PC-3 (cell line): ENCODE results near the gene CCDC32. TPM values are rescaled to one million over a fixed set of nuclear protein-coding genes. Genes with fewer than 3 reads are reported as not detected.

Experiments used
- ATAC-seq: fragments of 200-7000 bp; cut with Tn5 transposase; 2 replicates; pipeline ENCODE4 v1.9.1; 2020; ENCODE audit warnings: mild to moderate bottlenecking, moderate library complexity
- BruUV-seq: library from RNA; stranded (reverse); fragments of 400-500 nt; replicated peaks from 2 replicates; lab custom pipeline; 2021; lab: Mats Ljungman, UMichigan
- CTCF ChIA-PET: fragments of 300-600 bp; sonication (Branson Sonifier 250); formaldehyde crosslinking; loops from one replicate; lab custom pipeline; 2022; ENCODE audit warnings: antibody characterized with exemption; lab: Charles Lee
- POLR2A ChIA-PET: fragments of 300-600 bp; sonication (Branson Sonifier 250); formaldehyde crosslinking; loops from one replicate; lab custom pipeline; 2022; ENCODE audit warnings: antibody characterized with exemption; ENCODE audit not compliant: unreplicated experiment; lab: Charles Lee
- DNase-seq: peaks from one replicate; pipeline ENCODE4 v3.0.0-alpha.2; 2015
- H2AFZ ChIP-seq: fragments of 300-600 bp; sonication (generic); 2 replicates; pipeline ENCODE4 v1.6.0; 2016; ENCODE audit warnings: antibody characterized with exemption, low read length
- H3F3A ChIP-seq: fragments of 300-600 bp; sonication (generic); one replicate; pipeline ENCODE4 v1.6.0; 2017; ENCODE audit warnings: antibody characterized with exemption, low read length, control low read depth, mild to moderate bottlenecking; ENCODE audit not compliant: unreplicated experiment
- H3K27ac ChIP-seq: fragments of 300-600 bp; sonication (generic); 2 replicates; pipeline ENCODE4 v1.5.1; 2016; ENCODE audit warnings: mild to moderate bottlenecking, low read length
- H3K27me3 ChIP-seq: fragments of 300-600 bp; sonication (generic); 2 replicates; pipeline ENCODE4 v1.6.1; 2016; ENCODE audit warnings: low read length, mixed read lengths
- H3K36me3 ChIP-seq: fragments of 300-600 bp; sonication (generic); 2 replicates; pipeline ENCODE4 v1.6.1; 2016; ENCODE audit warnings: low read depth, mixed run types, low read length, mixed read lengths
- H3K4me1 ChIP-seq: fragments of 300-600 bp; sonication (generic); 2 replicates; pipeline ENCODE4 v1.5.1; 2016; ENCODE audit warnings: low read length; ENCODE audit not compliant: insufficient read depth
- H3K4me2 ChIP-seq: fragments of 300-600 bp; sonication (generic); 2 replicates; pipeline ENCODE4 v1.6.0; 2016; ENCODE audit warnings: low read length
- H3K4me3 ChIP-seq: fragments of 300-600 bp; sonication (generic); 2 replicates; pipeline ENCODE4 v1.5.1; 2016; ENCODE audit warnings: mild to moderate bottlenecking, low read length, mixed read lengths
- H3K79me2 ChIP-seq: fragments of 300-600 bp; sonication (generic); 2 replicates; pipeline ENCODE4 v1.6.1; 2017; ENCODE audit warnings: low read length, mixed read lengths
- H3K9ac ChIP-seq: fragments of 300-600 bp; sonication (generic); 2 replicates; pipeline ENCODE4 v1.6.0; 2016; ENCODE audit warnings: mild to moderate bottlenecking, low read length
- H3K9me2 ChIP-seq: fragments of 300-600 bp; sonication (generic); replicated peaks from 2 replicates; pipeline ENCODE4 v1.6.1; 2016; ENCODE audit warnings: mixed run types, low read length, mixed read lengths
- H3K9me3 ChIP-seq: fragments of 300-600 bp; sonication (generic); 2 replicates; pipeline ENCODE4 v1.6.1; 2016; ENCODE audit warnings: low read length, mixed read lengths
- H4K20me1 ChIP-seq: fragments of 300-600 bp; sonication (generic); 2 replicates; pipeline ENCODE4 v1.6.1; 2016; ENCODE audit warnings: low read length, mixed read lengths
- CTCF ChIP-seq: fragments of 300-600 bp; sonication (generic); conservative IDR thresholded peaks from 2 replicates; pipeline ENCODE4 v1.5.1; 2017; ENCODE audit warnings: antibody characterized with exemption, low read depth, mild to moderate bottlenecking, low read length
- EZH2 ChIP-seq: fragments of 300-600 bp; sonication (generic); IDR thresholded peaks from one replicate; pipeline ENCODE4 v1.6.1; 2017; ENCODE audit warnings: antibody characterized with exemption, mild to moderate bottlenecking, low read length; ENCODE audit not compliant: unreplicated experiment
- EZH2phosphoT487 ChIP-seq: fragments of 300-600 bp; sonication (generic); IDR thresholded peaks from 2 replicates; pipeline ENCODE4 v1.6.1; 2018; ENCODE audit warnings: mild to moderate bottlenecking, antibody characterized with exemption, low read length, borderline replicate concordance
- intact Hi-C: fragments of 100-400 bp; cut with micrococcal nuclease; formaldehyde crosslinking; loops from 2 replicates; pipeline ENCODE4 v1.9.0; 2023
- total RNA-seq: library from RNA; depleted of rRNA; stranded (reverse); fragments of >200 nt; gene quantifications from 2 replicates; pipeline ENCODE4 v1.2.3, GENCODE V29; 2014

CCDC32 gene
- total RNA-seq, 1 experiment from 2014 or later: 16.1 TPM

- no peaks in the 10 kb centered on the region for H3K9me3 ChIP-seq
- no peak overlapping the region for H3K4me2 ChIP-seq
- H4K20me1 ChIP-seq: no peaks in the 10 kb centered on the region
- no peaks in the 10 kb centered on the region for H3F3A ChIP-seq
- no peaks in the 10 kb centered on the region for H3K27me3 ChIP-seq
- no TSS peak for BruUV-seq
- intact Hi-C loops: no loop called here
- H3K27ac ChIP-seq: no peak overlapping the region
- POLR2A ChIA-PET: no interaction called here
- TF ChIP-seq EZH2: no peak
- no peak for TF ChIP-seq CTCF
- no peak for TF ChIP-seq EZH2phosphoT487
- H3K4me1 ChIP-seq: no peaks in the 10 kb centered on the region
- H2AFZ ChIP-seq: no peak overlapping the region
- DNase-seq: no peak
- no peak overlapping the region for H3K9ac ChIP-seq
- H3K79me2 ChIP-seq: no peaks in the 10 kb centered on the region
- peaks cover 26% of the 10 kb centered on the region; the same call in 1 of the 2 replicates for H3K36me3 ChIP-seq
- no peak overlapping the region for H3K4me3 ChIP-seq
- ATAC-seq: no peak
- no peaks in the 10 kb centered on the region for H3K9me2 ChIP-seq
- CTCF ChIA-PET: no interaction called here
Measured at GRCh38 chr15:40554161-40554525, 10.7 kb downstream of the CCDC32 start.

GRCh38 chr15:40550341-40551037 is 14.4 kb downstream of the CCDC32 start:
- intact Hi-C loops: no loop called here

More at GRCh38 chr15:40550341-40551037, 14.4 kb downstream of the CCDC32 start:
- no peaks in the 10 kb centered on the region for H3K79me2 ChIP-seq
- CTCF ChIA-PET: no interaction called here
- ATAC-seq (no peak), DNase-seq (no peak)
- H3K4me3 ChIP-seq: no peak overlapping the region
- no peak overlapping the region for H3K27ac ChIP-seq
- H3K27me3 ChIP-seq: no peaks in the 10 kb centered on the region
- H2AFZ ChIP-seq: no peak overlapping the region
- no peak overlapping the region for H3K9ac ChIP-seq
- H3K36me3 ChIP-seq: peaks cover 14% of the 10 kb centered on the region; the same call in 1 of the 2 replicates
- H3K4me2 ChIP-seq: no peak overlapping the region
- H3K9me3 ChIP-seq: no peaks in the 10 kb centered on the region
- no peaks in the 10 kb centered on the region for H4K20me1 ChIP-seq
- no peaks in the 10 kb centered on the region for H3F3A ChIP-seq
- no peak for TF ChIP-seq CTCF
- no peak for TF ChIP-seq EZH2
- no peak for TF ChIP-seq EZH2phosphoT487
- no TSS peak for BruUV-seq
- POLR2A ChIA-PET: no interaction called here
- H3K4me1 ChIP-seq: no peaks in the 10 kb centered on the region
- H3K9me2 ChIP-seq: no peaks in the 10 kb centered on the region
